ENCODE results near the gene THBD. TPM values are rescaled to one million over a fixed set of nuclear protein-coding genes. Genes with fewer than 3 reads are reported as not detected.

THBD gene
- total RNA-seq, 6 experiments from 2014 or later = 1.4 to 15.6 (median 4.9) TPM

- no peak overlapping the region for H3K27ac ChIP-seq
- H3K4me3 ChIP-seq = no peak overlapping the region
- no peaks in the 10 kb centered on the region for H3K9me3 ChIP-seq
- intact Hi-C loops (cut with DNase I) = no loop called here
- no peaks in the 10 kb centered on the region for H3K4me1 ChIP-seq
- TF ChIP-seq POLR2A (IDR thresholded peaks at IDR 0.05) (no peak), CTCF (IDR thresholded peaks at IDR 0.05) (no peak)
- H3K36me3 ChIP-seq = no peaks in the 10 kb centered on the region
- whole genome bisulfite sequencing (ENCODE audit: insufficient coverage, low coverage, low lambda C conversion rate, missing lambda C conversion rate) = 75% methylated on average over 1 of the region's 3 CpGs
- no peaks in the 10 kb centered on the region for H3K27me3 ChIP-seq
- no peak for DNase-seq
- ATAC-seq = no peak
Measured at GRCh38 chr20:23074052-23074451, 24.6 kb upstream of the THBD start.

- Histone ChIP-seq H3K36me3 (no peaks in the 10 kb centered on the region), H3K9me3 (no peaks in the 10 kb centered on the region), H3K27ac (no peak overlapping the region), H3K4me1 (no peaks in the 10 kb centered on the region), H3K27me3 (no peaks in the 10 kb centered on the region), H3K4me3 (no peak overlapping the region)
- intact Hi-C loops (cut with DNase I) = no loop called here
- ATAC-seq (peak in 1 of 4 donors; percentile 18), DNase-seq (no peak)
- WGBS (ENCODE audit: insufficient coverage, low coverage, low lambda C conversion rate, missing lambda C conversion rate) = 65% methylated on average over 9 of the region's 11 CpGs
- TF ChIP-seq CTCF (IDR thresholded peaks at IDR 0.05) (no peak), POLR2A (IDR thresholded peaks at IDR 0.05) (no peak)
Measured at GRCh38 chr20:23072892-23073586, 23.6 kb upstream of the THBD start.

DNA sequence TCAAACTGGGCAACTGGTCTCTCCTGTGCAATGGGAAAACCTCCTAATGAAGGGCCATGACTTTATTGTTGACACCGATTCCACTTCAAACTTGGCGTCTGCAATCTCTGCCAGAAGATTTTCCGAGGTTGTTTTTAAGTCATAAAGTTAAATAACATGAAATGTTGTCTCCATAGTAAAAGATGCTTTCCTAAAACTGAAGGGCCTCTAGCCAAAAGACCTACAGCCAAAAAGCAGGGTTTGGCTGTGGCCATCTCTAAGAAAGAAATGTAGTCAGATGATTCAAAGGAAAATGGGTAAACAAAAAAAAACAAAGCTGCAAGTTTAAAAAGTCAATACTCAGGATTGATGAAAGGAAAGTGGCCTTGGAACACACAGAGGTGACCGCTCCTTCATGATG, 22.5 kb upstream of the THBD start:
- ATAC-seq (no peak), DNase-seq (no peak)
- Histone ChIP-seq H3K4me3 (no peak overlapping the region), H3K4me1 (no peaks in the 10 kb centered on the region), H3K36me3 (no peaks in the 10 kb centered on the region), H3K9me3 (no peaks in the 10 kb centered on the region), H3K27ac (no peak overlapping the region), H3K27me3 (no peaks in the 10 kb centered on the region)
- intact Hi-C loops (cut with DNase I) = no loop called here
- WGBS (ENCODE audit: insufficient coverage, low coverage, low lambda C conversion rate, missing lambda C conversion rate) = 74% methylated on average over 4 of the region's 4 CpGs
- TF ChIP-seq CTCF (IDR thresholded peaks at IDR 0.05) = no peak
- TF ChIP-seq POLR2A (IDR thresholded peaks at IDR 0.05) = no peak

GRCh38 chr20:23071398-23071797, 21.9 kb upstream of the THBD start:
- no peaks in the 10 kb centered on the region for H3K9me3 ChIP-seq
- 53% methylated on average over 3 of the region's 3 CpGs for WGBS (ENCODE audit: insufficient coverage, low coverage, low lambda C conversion rate, missing lambda C conversion rate)
- ATAC-seq (no peak), DNase-seq (no peak)
- H3K27me3 ChIP-seq = no peaks in the 10 kb centered on the region
- H3K4me1 ChIP-seq = no peaks in the 10 kb centered on the region
- intact Hi-C loops (cut with DNase I) = no loop called here
- TF ChIP-seq POLR2A (IDR thresholded peaks at IDR 0.05) = no peak
- no peak for TF ChIP-seq CTCF (IDR thresholded peaks at IDR 0.05)
- no peaks in the 10 kb centered on the region for H3K36me3 ChIP-seq
- no peak overlapping the region for H3K27ac ChIP-seq
- H3K4me3 ChIP-seq = no peak overlapping the region

Data from right lobe of liver (tissue), 6 donors.